ENCODE results near the gene ANO10. TPM values are rescaled to one million over a fixed set of nuclear protein-coding genes. Genes with fewer than 3 reads are reported as not detected.
"Not testable (repeated sequence)": the region's sequence is repeated elsewhere in the genome, so short reads cannot be mapped to it uniquely, and the experiment has no call there.

The ANO10 gene
- total and polyA plus RNA-seq, 4 donors: 19.0 to 46.8 (median 32.0) TPM

- no peak for ATAC-seq (ENCODE audit: low FRiP score)
- no peaks in the 10 kb centered on the region for H3K27me3 ChIP-seq (ENCODE audit: control insufficient read depth in 1 of 2, insufficient read depth in 2 of 2, low read length in 1 of 2)
- H3K36me3 ChIP-seq (ENCODE audit: control insufficient read depth in 1 of 2, insufficient read depth in 2 of 2, low read length in 1 of 2): peaks cover 0 to 2% of the 10 kb centered on the region in 2 donors
- no peak overlapping the region for H3K4me3 ChIP-seq (ENCODE audit: low read length in 2 of 2)
- intact Hi-C loops (cut with DNase I): loop anchor here (5.0 kb wide), 2 partner anchors 41 to 111 kb away; partner anchors contain the start of genes ABHD5 (in 1 of the 2) and ANO10 (in 1 of the 2)
- H3K9me3 ChIP-seq (ENCODE audit: control insufficient read depth, low read length): no peaks in the 10 kb centered on the region
- 48 to 83% methylated on average over 2 of the region's 2 CpGs for WGBS, 2 donors
- no peak overlapping the region for H3K27ac ChIP-seq (ENCODE audit: low read depth in 1 of 2, low read length in 2 of 2)
- H3K4me1 ChIP-seq (ENCODE audit: control insufficient read depth in 1 of 2, insufficient read depth in 2 of 2, low read length in 2 of 2): peaks cover 0 to 3% of the 10 kb centered on the region in 2 donors
- DNase-seq: no peak
These were observed 40.5 kb downstream of the ANO10 start for GRCh38 chr3:43581343-43581742.

DNA sequence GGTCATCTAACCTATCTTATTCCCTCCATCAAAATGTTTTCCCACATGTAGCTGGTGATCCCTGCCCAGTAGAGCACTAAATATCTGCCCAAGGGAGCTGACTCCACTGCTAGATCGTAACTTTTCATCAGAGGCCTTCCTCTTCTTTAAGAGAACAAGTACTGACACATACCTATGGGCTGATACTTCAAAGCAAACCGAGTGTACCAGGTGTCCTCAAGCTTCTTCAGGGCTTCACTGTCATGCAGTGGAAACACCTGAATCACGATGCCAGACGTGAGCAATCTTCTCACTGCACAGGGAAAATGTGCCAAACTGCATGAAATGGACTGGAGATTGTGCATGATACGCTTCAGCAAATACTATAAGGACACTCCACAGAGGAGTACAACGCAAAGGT is 41.6 kb downstream of the ANO10 start:
- DNase-seq (no peak), ATAC-seq (ENCODE audit: low FRiP score) (no peak)
- WGBS, 2 donors: 94% methylated on average over 6 of the region's 6 CpGs
- H3K4me3 ChIP-seq (ENCODE audit: low read length in 2 of 2): no peak overlapping the region
- H3K4me1 ChIP-seq (ENCODE audit: control insufficient read depth in 1 of 2, insufficient read depth in 2 of 2, low read length in 2 of 2): peaks cover 0 to 3% of the 10 kb centered on the region in 2 donors
- H3K36me3 ChIP-seq (ENCODE audit: control insufficient read depth in 1 of 2, insufficient read depth in 2 of 2, low read length in 1 of 2): peaks cover 0 to 2% of the 10 kb centered on the region in 2 donors
- H3K27ac ChIP-seq (ENCODE audit: low read depth in 1 of 2, low read length in 2 of 2): no peak overlapping the region
- no peaks in the 10 kb centered on the region for H3K27me3 ChIP-seq (ENCODE audit: control insufficient read depth in 1 of 2, insufficient read depth in 2 of 2, low read length in 1 of 2)
- intact Hi-C loops (cut with DNase I): loop anchor here (5.0 kb wide), 2 partner anchors 42 to 112 kb away; partner anchors contain the start of genes ABHD5 (in 1 of the 2) and ANO10 (in 1 of the 2)
- no peaks in the 10 kb centered on the region for H3K9me3 ChIP-seq (ENCODE audit: control insufficient read depth, low read length)

- no peak overlapping the region for H3K4me3 ChIP-seq (ENCODE audit: low read length in 2 of 2)
- 94% methylated on average over 2 of the region's 2 CpGs for WGBS, 2 donors
- H3K27me3 ChIP-seq (ENCODE audit: control insufficient read depth in 1 of 2, insufficient read depth in 2 of 2, low read length in 1 of 2): no peaks in the 10 kb centered on the region
- no peak overlapping the region for H3K27ac ChIP-seq (ENCODE audit: low read depth in 1 of 2, low read length in 2 of 2)
- no peak for ATAC-seq (ENCODE audit: low FRiP score)
- H3K4me1 ChIP-seq (ENCODE audit: control insufficient read depth in 1 of 2, insufficient read depth in 2 of 2, low read length in 2 of 2): no peaks in the 10 kb centered on the region
- H3K9me3 ChIP-seq (ENCODE audit: control insufficient read depth, low read length): no peaks in the 10 kb centered on the region
- H3K36me3 ChIP-seq (ENCODE audit: control insufficient read depth in 1 of 2, insufficient read depth in 2 of 2, low read length in 1 of 2): no peaks in the 10 kb centered on the region
- DNase-seq: no peak
- intact Hi-C loops (cut with DNase I): no loop called here
These were observed 48.2 kb downstream of the ANO10 start for GRCh38 chr3:43573576-43573975.

DNA sequence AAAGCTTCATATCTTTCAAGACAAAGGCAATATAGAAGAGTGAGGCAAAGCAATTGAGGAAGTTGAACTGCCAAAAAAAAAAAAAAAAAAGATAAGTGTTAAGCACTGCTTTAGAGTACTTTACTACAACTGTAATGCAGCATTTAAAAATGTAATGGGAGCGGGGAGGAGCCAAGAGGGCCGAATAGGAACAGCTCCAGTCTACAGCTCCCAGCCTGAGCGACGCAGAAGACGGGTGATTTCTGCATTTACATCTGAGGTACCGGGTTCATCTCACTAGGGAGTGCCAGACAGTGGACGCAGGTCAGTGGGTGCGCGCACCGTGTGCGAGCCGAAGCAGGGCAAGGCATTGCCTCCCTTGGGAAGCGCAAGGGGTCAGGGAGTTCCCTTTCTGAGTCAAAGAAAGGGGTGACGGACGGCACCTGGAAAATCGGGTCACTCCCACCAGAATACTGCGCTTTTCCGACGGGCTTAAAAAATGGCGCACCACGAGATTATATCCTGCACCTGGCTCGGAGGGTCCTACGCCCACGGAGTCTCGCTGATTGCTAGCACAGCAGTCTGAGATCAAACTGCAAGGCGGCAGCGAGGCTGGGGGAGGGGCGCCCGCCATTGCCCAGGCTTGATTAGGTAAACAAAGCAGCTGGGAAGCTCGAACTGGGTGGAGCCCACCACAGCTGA is 56.0 kb downstream of the ANO10 start:
- ATAC-seq (ENCODE audit: low FRiP score); H3K27ac ChIP-seq (ENCODE audit: low read depth in 1 of 2, low read length in 2 of 2); H3K4me3 ChIP-seq (ENCODE audit: low read length in 2 of 2); H3K9me3 ChIP-seq (ENCODE audit: control insufficient read depth, low read length); H3K27me3 ChIP-seq (ENCODE audit: control insufficient read depth in 1 of 2, insufficient read depth in 2 of 2, low read length in 1 of 2); H3K36me3 ChIP-seq (ENCODE audit: control insufficient read depth in 1 of 2, insufficient read depth in 2 of 2, low read length in 1 of 2); H3K4me1 ChIP-seq (ENCODE audit: control insufficient read depth in 1 of 2, insufficient read depth in 2 of 2, low read length in 2 of 2); DNase-seq; intact Hi-C loops (cut with DNase I): not testable (repeated sequence)
- 85 to 88% methylated on average over 15 to 24 of the region's 30 CpGs for WGBS, 2 donors

GRCh38 chr3:43559961-43560360 is 61.9 kb downstream of the ANO10 start:
- no peak overlapping the region for H3K4me3 ChIP-seq (ENCODE audit: low read length in 2 of 2)
- no peaks in the 10 kb centered on the region for H3K9me3 ChIP-seq (ENCODE audit: control insufficient read depth, low read length)
- DNase-seq (no peak), ATAC-seq (ENCODE audit: low FRiP score) (no peak)
- no peaks in the 10 kb centered on the region for H3K4me1 ChIP-seq (ENCODE audit: control insufficient read depth in 1 of 2, insufficient read depth in 2 of 2, low read length in 2 of 2)
- peaks cover 2% of the 10 kb centered on the region in 2 donors for H3K36me3 ChIP-seq (ENCODE audit: control insufficient read depth in 1 of 2, insufficient read depth in 2 of 2, low read length in 1 of 2)
- no peak overlapping the region for H3K27ac ChIP-seq (ENCODE audit: low read depth in 1 of 2, low read length in 2 of 2)
- no peaks in the 10 kb centered on the region for H3K27me3 ChIP-seq (ENCODE audit: control insufficient read depth in 1 of 2, insufficient read depth in 2 of 2, low read length in 1 of 2)
- intact Hi-C loops (cut with DNase I): loop anchor here in 1 of 2 donors (10.0 kb wide), 1 partner anchor 135 kb away; the partner anchor contains the start of gene ABHD5

DNA sequence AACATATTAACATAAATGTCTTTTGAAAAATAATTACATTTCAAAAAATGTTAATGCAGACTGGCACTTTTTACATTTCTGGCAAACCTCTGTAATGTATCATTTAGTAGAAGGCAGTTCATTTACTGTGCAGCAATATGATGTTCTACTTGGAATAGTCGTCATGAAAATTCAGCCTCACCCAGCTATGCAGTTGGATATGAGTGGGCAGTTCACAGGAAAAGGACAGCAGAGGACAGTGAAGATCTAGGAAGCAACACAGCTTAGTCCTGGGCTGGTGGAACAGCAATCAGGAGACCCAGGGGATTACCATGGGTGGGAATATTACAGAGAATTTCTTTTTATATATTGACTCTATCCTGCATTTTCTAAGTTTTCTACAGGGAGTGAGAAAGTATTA is 63.6 kb downstream of the ANO10 start:
- WGBS, 2 donors: 77 to 79% methylated on average over 1 of the region's 1 CpG
- Histone ChIP-seq H3K27ac (ENCODE audit: low read depth in 1 of 2, low read length in 2 of 2) (no peak overlapping the region), H3K4me3 (ENCODE audit: low read length in 2 of 2) (no peak overlapping the region), H3K4me1 (ENCODE audit: control insufficient read depth in 1 of 2, insufficient read depth in 2 of 2, low read length in 2 of 2) (no peaks in the 10 kb centered on the region), H3K27me3 (ENCODE audit: control insufficient read depth in 1 of 2, insufficient read depth in 2 of 2, low read length in 1 of 2) (no peaks in the 10 kb centered on the region), H3K36me3 (ENCODE audit: control insufficient read depth in 1 of 2, insufficient read depth in 2 of 2, low read length in 1 of 2) (peaks cover 2% of the 10 kb centered on the region in 2 donors), H3K9me3 (ENCODE audit: control insufficient read depth, low read length) (no peaks in the 10 kb centered on the region)
- DNase-seq (no peak), ATAC-seq (ENCODE audit: low FRiP score) (no peak)
- intact Hi-C loops (cut with DNase I): loop anchor here in 1 of 2 donors (10.0 kb wide), 1 partner anchor 137 kb away; the partner anchor contains the start of gene ABHD5

DNA sequence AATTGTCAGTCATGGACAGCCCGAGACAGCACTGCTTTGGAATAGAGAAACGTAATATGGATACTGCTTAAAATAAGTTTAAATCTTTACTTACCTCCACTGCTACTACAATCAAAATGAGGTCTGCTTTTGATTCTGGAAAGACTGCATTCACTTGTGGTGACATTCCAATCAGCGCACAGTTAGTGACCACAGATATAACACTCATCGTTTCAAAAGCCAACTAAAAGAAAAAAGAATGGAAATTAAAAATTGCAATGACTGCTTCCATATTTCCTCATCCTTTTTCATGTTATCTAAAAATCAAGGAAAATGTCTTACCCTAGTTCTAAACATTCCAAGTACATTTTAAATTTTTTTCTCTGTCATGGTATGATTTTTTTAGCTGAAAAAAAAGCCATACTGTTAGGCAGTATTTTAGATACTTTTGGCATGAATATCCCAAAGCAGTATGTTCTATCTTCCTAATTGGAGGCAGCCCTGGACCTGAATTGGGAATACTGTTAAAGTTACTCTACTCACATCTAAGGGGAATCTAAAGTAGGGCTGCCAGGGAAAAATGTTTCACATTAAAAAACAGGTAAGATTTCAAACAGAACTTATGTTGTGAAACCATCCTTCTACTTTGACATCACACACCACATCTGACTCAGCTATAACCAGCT is 72.1 kb downstream of the ANO10 start:
- 92 to 94% methylated on average over 4 of the region's 4 CpGs for WGBS, 2 donors
- Histone ChIP-seq H3K4me1 (ENCODE audit: control insufficient read depth in 1 of 2, insufficient read depth in 2 of 2, low read length in 2 of 2) (no peaks in the 10 kb centered on the region), H3K36me3 (ENCODE audit: control insufficient read depth in 1 of 2, insufficient read depth in 2 of 2, low read length in 1 of 2) (no peaks in the 10 kb centered on the region), H3K9me3 (ENCODE audit: control insufficient read depth, low read length) (no peaks in the 10 kb centered on the region), H3K27ac (ENCODE audit: low read depth in 1 of 2, low read length in 2 of 2) (no peak overlapping the region), H3K4me3 (ENCODE audit: low read length in 2 of 2) (no peak overlapping the region), H3K27me3 (ENCODE audit: control insufficient read depth in 1 of 2, insufficient read depth in 2 of 2, low read length in 1 of 2) (no peaks in the 10 kb centered on the region)
- ATAC-seq (ENCODE audit: low FRiP score): no peak
- no peak for DNase-seq
- intact Hi-C loops (cut with DNase I): loop anchor here (5.0 to 10.0 kb wide), 2 partner anchors 145 to 648 kb away; partner anchors contain the start of gene ABHD5 (in 1 of the 2)

DNA sequence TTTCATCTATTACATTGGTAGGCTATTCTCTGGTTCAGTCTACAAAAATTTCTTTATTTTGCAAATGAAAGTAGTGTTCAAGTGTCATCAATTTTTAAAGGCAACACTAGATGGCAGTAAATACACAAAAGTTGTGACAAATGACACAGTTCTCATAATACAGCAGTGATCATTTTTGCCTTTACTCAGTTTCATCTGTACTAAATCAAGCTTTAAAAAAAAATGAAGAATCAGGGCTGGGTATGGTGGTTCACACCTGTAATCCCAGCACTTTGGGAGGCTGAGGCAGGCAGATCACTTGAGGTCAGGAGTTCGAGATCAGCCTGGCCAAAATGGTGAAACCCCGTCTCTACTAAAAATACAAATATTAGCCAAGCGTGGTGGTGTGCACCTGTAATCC is 77.5 kb downstream of the ANO10 start:
- intact Hi-C loops (cut with DNase I): loop anchor here in 1 of 2 donors (5.0 kb wide), 1 partner anchor 653 kb away; no protein-coding TSS in a partner anchor
- H3K4me1 ChIP-seq (ENCODE audit: control insufficient read depth in 1 of 2, insufficient read depth in 2 of 2, low read length in 2 of 2); H3K36me3 ChIP-seq (ENCODE audit: control insufficient read depth in 1 of 2, insufficient read depth in 2 of 2, low read length in 1 of 2); H3K9me3 ChIP-seq (ENCODE audit: control insufficient read depth, low read length); H3K27me3 ChIP-seq (ENCODE audit: control insufficient read depth in 1 of 2, insufficient read depth in 2 of 2, low read length in 1 of 2); DNase-seq; ATAC-seq (ENCODE audit: low FRiP score); H3K4me3 ChIP-seq (ENCODE audit: low read length in 2 of 2); H3K27ac ChIP-seq (ENCODE audit: low read depth in 1 of 2, low read length in 2 of 2): not testable (repeated sequence)
- 93 to 96% methylated on average over 3 of the region's 3 CpGs for WGBS, 2 donors

Measured in aorta (tissue), 5 donors.